Trophoblast cell (in vitro differentiated cells and primary cell): Measurements from ENCODE around the gene GALNT16.
A peak's percentile ranks its signal among the peaks of the same experiment; 100 is the strongest.
"Not testable (repeated sequence)": the region's sequence is repeated elsewhere in the genome, so short reads cannot be mapped to it uniquely, and the experiment has no call there.

Experiments used
- DNase-seq, 2 donors: peaks; one replicate each; pipeline ENCODE4 v3.0.0-alpha.2; 2016
- H2AFZ ChIP-seq: 2 replicates; pipeline ENCODE4 v1.6.1; 2013; ENCODE audit warnings: low read length, moderate library complexity, mild to moderate bottlenecking; ENCODE audit not compliant: insufficient read depth, poor library complexity
- H2AK5ac ChIP-seq: 2 replicates; pipeline ENCODE4 v1.6.1; 2013; ENCODE audit warnings: mild to moderate bottlenecking, low read length
- H2BK120ac ChIP-seq: 2 replicates; pipeline ENCODE4 v1.6.1; 2013; ENCODE audit warnings: low read length, mild to moderate bottlenecking, moderate library complexity; ENCODE audit not compliant: insufficient read depth, poor library complexity
- H2BK12ac ChIP-seq: 2 replicates; pipeline ENCODE4 v1.6.1; 2013; ENCODE audit warnings: mild to moderate bottlenecking, low read length, moderate library complexity
- H2BK5ac ChIP-seq: 2 replicates; pipeline ENCODE4 v1.6.1; 2013; ENCODE audit warnings: low read length, low read depth, moderate library complexity, mild to moderate bottlenecking; ENCODE audit not compliant: poor library complexity
- H3K14ac ChIP-seq: 2 replicates; pipeline ENCODE4 v1.6.1; 2013; ENCODE audit warnings: mild to moderate bottlenecking, low read length
- H3K18ac ChIP-seq: 2 replicates; pipeline ENCODE4 v1.6.1; 2013; ENCODE audit warnings: mild to moderate bottlenecking, low read length
- H3K23ac ChIP-seq: 2 replicates; pipeline ENCODE4 v1.6.1; 2013; ENCODE audit warnings: low read length
- H3K27ac ChIP-seq: 2 replicates; pipeline ENCODE4 v1.5.1; 2013; ENCODE audit warnings: low read depth, mild to moderate bottlenecking, inconsistent platforms, low read length, moderate library complexity
- H3K27me3 ChIP-seq: 2 replicates; pipeline ENCODE4 v1.6.1; 2013; ENCODE audit warnings: inconsistent platforms, mild to moderate bottlenecking, low read length, moderate library complexity; ENCODE audit not compliant: insufficient read depth
- H3K36me3 ChIP-seq, 2 experiments: 1 replicate in 1 of 2; 2 replicates in 1 of 2; pipeline ENCODE4 v1.6.1; 2013; ENCODE audit warnings: low read length in 2 of 2, mild to moderate bottlenecking in 2 of 2, moderate library complexity in 1 of 2; ENCODE audit not compliant: insufficient read depth in 2 of 2, control insufficient read depth in 1 of 2
- H3K4ac ChIP-seq: 2 replicates; pipeline ENCODE4 v1.6.1; 2013; ENCODE audit warnings: low read depth, mild to moderate bottlenecking, low read length, moderate library complexity
- H3K4me1 ChIP-seq, 2 experiments: 1 replicate in 1 of 2; 2 replicates in 1 of 2; pipeline ENCODE4 v1.6.1; 2013; ENCODE audit warnings: low read length in 2 of 2, mild to moderate bottlenecking in 2 of 2, moderate library complexity in 1 of 2; ENCODE audit not compliant: insufficient read depth in 2 of 2, control insufficient read depth in 1 of 2
- H3K4me2 ChIP-seq: 2 replicates; pipeline ENCODE4 v1.6.1; 2013; ENCODE audit warnings: inconsistent platforms, mild to moderate bottlenecking, low read length, moderate library complexity
- H3K4me3 ChIP-seq: 2 replicates; pipeline ENCODE4 v1.5.1; 2013; ENCODE audit warnings: mild to moderate bottlenecking, low read depth, low read length, inconsistent platforms
- H3K79me1 ChIP-seq: one replicate; pipeline ENCODE4 v1.6.1; 2013; ENCODE audit warnings: low read length
- H3K79me2 ChIP-seq: 2 replicates; pipeline ENCODE4 v1.6.1; 2013; ENCODE audit warnings: low read length, mild to moderate bottlenecking; ENCODE audit not compliant: control insufficient read depth, insufficient read depth, poor library complexity
- H3K9ac ChIP-seq: 2 replicates; pipeline ENCODE4 v1.6.1; 2013; ENCODE audit warnings: mild to moderate bottlenecking, low read length
- H3K9me3 ChIP-seq: 2 replicates; pipeline ENCODE4 v1.6.1; 2013; ENCODE audit warnings: low read depth, mild to moderate bottlenecking, control low read depth, inconsistent platforms, low read length; ENCODE audit not compliant: insufficient read depth
- H4K12ac ChIP-seq: 2 replicates; pipeline ENCODE4 v1.6.1; 2013; ENCODE audit warnings: low read depth, mild to moderate bottlenecking, low read length, moderate library complexity
- H4K8ac ChIP-seq: 2 replicates; pipeline ENCODE4 v1.6.1; 2013; ENCODE audit warnings: low read depth, mild to moderate bottlenecking, low read length, moderate library complexity
- H4K91ac ChIP-seq: one replicate; pipeline ENCODE4 v1.6.1; 2013; ENCODE audit warnings: low read depth, mild to moderate bottlenecking, low read length, moderate library complexity
- WGBS: extraction: QIAGEN DNeasy Blood & Tissue Kit; methylation state at CpG from one replicate; pipeline ENCODE4 v1.1.7; 2013; ENCODE audit warnings: missing lambda C conversion rate; ENCODE audit not compliant: insufficient read length, insufficient coverage; ENCODE audit errors: extremely low coverage; 5-methylcytosine and 5-hydroxymethylcytosine counted together

The GALNT16 gene

DNA sequence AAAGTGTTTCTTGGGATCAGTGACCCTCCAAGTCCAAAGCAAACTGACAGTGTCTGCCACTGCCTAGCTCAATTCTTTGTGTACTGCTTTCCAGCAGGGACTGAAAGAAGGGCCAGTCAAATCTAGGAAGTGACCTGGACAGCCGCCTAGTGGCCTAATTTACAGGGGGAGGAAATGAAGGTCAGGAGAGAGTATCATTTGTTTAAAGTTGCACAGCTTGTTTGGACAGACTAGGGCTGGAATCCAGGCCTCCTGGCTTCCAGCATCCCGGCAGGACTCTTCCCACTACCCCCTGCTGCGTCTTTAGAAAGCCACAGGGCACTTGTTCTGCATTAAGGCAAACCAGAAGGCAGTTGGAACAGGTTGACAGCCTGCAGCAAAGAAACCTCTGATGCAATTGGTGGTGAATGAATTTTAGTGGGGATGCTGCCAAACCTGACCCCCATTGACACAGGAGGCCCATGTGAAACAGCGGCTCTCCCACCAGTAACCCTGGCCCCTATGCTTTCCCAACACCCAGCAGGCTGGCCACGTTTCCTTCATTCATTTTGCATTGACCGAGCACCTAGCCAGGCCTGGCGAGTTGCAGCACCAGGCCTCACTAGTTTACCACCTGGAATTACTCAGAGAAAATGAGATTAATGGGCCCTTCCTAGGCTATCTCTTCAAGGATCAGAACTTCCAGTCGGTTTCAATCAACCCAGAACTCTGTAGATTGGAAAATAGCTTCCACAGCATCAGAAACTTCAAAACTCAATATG, 28.2 kb downstream of the GALNT16 start:
- Histone ChIP-seq H3K14ac (no peak overlapping the region), H3K27me3 (no peaks in the 10 kb centered on the region), H4K12ac (no peak overlapping the region), H3K36me3 (no peaks in the 10 kb centered on the region), H3K4me2 (no peak overlapping the region), H3K18ac (no peak overlapping the region), H3K79me2 (no peaks in the 10 kb centered on the region), H2BK5ac (no peak overlapping the region), H4K8ac (no peak overlapping the region), H2BK120ac (no peak overlapping the region), H3K27ac (no peak overlapping the region), H3K23ac (no peak overlapping the region), H3K4me3 (no peak overlapping the region), H2AK5ac (no peak overlapping the region), H2AFZ (no peak overlapping the region), H4K91ac (no peak overlapping the region), H3K9ac (no peak overlapping the region), H3K4ac (no peak overlapping the region), H2BK12ac (no peak overlapping the region), H3K9me3 (no peaks in the 10 kb centered on the region), H3K79me1 (no peaks in the 10 kb centered on the region), H3K4me1 (no peaks in the 10 kb centered on the region)
- no CpG with 5 or more reads among the region's 8 CpGs for WGBS
- DNase-seq = peak in 1 of 2 donors; percentile 24

DNA sequence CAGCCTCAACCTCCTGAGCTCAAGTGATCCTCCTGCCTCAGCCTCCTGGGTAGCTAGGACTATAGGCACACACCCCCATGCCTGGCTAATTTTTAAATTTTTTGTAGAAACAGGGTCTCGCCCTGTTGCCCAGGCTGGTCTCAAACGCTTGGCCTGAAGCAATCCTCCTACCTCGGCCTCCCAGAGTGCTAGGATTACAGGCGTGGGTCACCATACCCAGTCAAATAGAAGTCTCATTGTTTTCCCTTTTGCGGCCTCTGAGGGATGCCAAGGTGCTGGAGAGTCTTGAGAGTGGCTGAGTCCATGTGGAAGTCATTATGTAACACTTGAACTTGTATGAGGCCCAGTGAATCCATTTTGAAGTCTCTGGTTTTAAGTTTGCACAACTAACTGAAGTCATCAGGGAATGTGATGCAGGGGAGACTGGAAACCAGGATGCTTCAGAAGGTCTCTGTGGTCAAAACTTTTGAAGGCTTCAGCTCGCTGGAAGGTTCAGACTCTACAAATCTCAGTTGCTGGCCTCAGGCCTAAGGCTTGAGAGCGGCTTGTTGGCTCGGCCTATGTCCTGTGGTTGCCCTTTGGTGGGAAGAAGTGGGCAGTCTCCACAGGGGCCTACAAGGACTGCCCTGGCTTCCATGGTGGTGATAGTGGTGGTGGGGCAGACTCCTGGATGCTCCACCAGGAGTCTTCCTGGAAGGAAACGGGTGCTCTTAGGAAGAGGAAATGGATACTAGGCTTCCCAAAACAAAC, 29.2 kb downstream of the GALNT16 start:
- H2BK5ac ChIP-seq = no peak overlapping the region
- no peaks in the 10 kb centered on the region for H3K36me3 ChIP-seq
- no peak overlapping the region for H3K14ac ChIP-seq
- no peak overlapping the region for H3K4me3 ChIP-seq
- H3K18ac ChIP-seq = no peak overlapping the region
- no peak overlapping the region for H2BK120ac ChIP-seq
- H3K9me3 ChIP-seq = no peaks in the 10 kb centered on the region
- no CpG with 5 or more reads among the region's 9 CpGs for WGBS
- no peak overlapping the region for H4K91ac ChIP-seq
- no peak overlapping the region for H3K4ac ChIP-seq
- H2AFZ ChIP-seq = no peak overlapping the region
- H3K9ac ChIP-seq = no peak overlapping the region
- no peak for DNase-seq
- no peak overlapping the region for H3K4me2 ChIP-seq
- H3K27ac ChIP-seq = no peak overlapping the region
- no peaks in the 10 kb centered on the region for H3K79me2 ChIP-seq
- H3K79me1 ChIP-seq = no peaks in the 10 kb centered on the region
- H4K12ac ChIP-seq = no peak overlapping the region
- H4K8ac ChIP-seq = no peak overlapping the region
- H3K23ac ChIP-seq = no peak overlapping the region
- no peak overlapping the region for H2BK12ac ChIP-seq
- H3K27me3 ChIP-seq = no peaks in the 10 kb centered on the region
- H2AK5ac ChIP-seq = no peak overlapping the region
- no peaks in the 10 kb centered on the region for H3K4me1 ChIP-seq

DNA sequence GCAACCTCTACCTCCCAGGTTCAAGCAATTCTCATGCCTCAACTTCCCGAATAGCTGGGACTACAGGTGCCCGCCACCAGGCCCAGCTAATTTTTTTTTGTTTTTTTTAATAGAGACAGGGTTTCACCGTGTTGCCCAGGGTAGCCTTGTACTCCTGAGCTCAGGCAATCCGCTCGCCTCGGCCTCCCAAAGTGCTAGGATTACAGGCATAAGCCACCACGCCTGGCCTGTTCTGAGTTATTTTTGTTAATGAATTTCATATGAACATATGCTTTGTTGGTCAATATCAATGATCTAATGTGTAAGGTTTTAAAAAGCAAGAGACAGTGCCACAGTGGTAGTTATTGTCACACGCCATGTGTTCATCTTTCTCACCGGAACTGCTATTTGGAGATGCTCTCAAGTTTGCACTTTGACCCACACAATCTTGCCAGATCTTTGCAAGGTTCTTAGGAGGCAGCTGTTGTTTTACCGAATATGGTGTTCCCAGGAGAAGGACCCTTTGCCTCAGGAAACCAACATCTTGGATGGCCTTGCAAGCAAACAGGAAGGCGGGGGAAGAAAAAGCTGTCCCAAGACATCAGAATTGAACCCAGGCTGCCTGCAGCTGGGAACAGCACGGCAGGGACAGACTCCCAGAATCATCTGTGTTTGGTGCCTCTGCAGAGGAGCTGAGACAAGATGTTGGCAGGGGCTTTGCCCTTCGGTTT, 30.0 kb downstream of the GALNT16 start:
- H3K27ac ChIP-seq = no peak overlapping the region
- no peak overlapping the region for H3K4me3 ChIP-seq
- no peaks in the 10 kb centered on the region for H3K27me3 ChIP-seq
- H3K4me1 ChIP-seq = no peaks in the 10 kb centered on the region
- H2AK5ac ChIP-seq = no peak overlapping the region
- no peaks in the 10 kb centered on the region for H3K79me1 ChIP-seq
- H2BK5ac ChIP-seq = no peak overlapping the region
- no CpG with 5 or more reads among the region's 13 CpGs for WGBS
- H2BK12ac ChIP-seq = no peak overlapping the region
- H4K8ac ChIP-seq = no peak overlapping the region
- no peak overlapping the region for H3K14ac ChIP-seq
- no peak for DNase-seq
- no peak overlapping the region for H4K12ac ChIP-seq
- H3K4ac ChIP-seq = no peak overlapping the region
- no peaks in the 10 kb centered on the region for H3K9me3 ChIP-seq
- H2AFZ ChIP-seq = no peak overlapping the region
- H3K36me3 ChIP-seq = no peaks in the 10 kb centered on the region
- H3K4me2 ChIP-seq = no peak overlapping the region
- no peak overlapping the region for H3K23ac ChIP-seq
- H3K18ac ChIP-seq = no peak overlapping the region
- no peak overlapping the region for H4K91ac ChIP-seq
- no peak overlapping the region for H3K9ac ChIP-seq
- H2BK120ac ChIP-seq = no peak overlapping the region
- no peaks in the 10 kb centered on the region for H3K79me2 ChIP-seq

DNA sequence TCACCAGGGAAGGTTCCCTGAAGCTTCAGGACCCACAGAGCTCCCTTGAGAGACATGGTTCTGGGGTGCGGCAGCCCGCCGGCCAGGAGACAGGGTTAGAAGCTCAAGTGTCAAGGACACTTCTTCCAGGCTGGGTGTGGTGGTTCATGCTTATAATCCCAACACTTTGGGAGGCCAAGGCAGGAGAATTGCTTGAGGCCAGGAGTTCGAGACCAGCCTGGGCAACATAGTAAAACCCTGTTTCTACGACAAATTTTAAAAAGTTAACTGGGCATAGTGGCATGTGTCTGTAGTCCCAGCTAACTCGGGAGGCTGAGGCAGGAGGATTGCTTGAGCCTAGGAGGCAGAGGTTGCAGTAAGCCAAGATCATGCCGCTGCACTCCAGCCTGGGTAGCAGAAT, 30.9 kb downstream of the GALNT16 start:
- H2AK5ac ChIP-seq, DNase-seq, H3K79me2 ChIP-seq, H3K4me1 ChIP-seq, H3K18ac ChIP-seq, H3K4me3 ChIP-seq, H4K12ac ChIP-seq, H2BK12ac ChIP-seq, H2BK120ac ChIP-seq, H3K36me3 ChIP-seq, H3K27me3 ChIP-seq, H2BK5ac ChIP-seq, H3K4ac ChIP-seq, H3K9ac ChIP-seq, H3K9me3 ChIP-seq, H3K27ac ChIP-seq, H3K79me1 ChIP-seq, H3K23ac ChIP-seq, H3K4me2 ChIP-seq, H4K91ac ChIP-seq, H2AFZ ChIP-seq, H4K8ac ChIP-seq, H3K14ac ChIP-seq: not testable (repeated sequence)
- no CpG with 5 or more reads among the region's 7 CpGs for WGBS
